Measurements from ENCODE around the gene KMT2C.

Gene KMT2C

DNA sequence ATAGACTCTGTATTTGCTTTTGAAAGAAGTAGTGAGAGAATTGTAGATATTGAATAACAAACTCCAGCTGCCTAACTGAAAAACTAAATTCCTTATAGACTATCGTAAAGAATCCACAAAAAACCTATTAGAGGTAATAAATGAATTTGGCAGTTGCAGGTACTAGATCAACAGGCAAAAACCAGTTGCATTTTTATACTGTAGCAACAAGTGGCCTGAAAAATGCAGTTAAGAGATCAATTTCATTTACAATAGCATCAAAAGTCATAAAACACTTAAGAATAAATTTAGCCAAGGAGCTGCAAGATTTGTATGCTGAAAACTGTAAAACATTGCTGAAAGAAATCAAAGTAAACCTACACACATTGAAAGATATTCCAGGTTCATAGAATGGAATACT is 340.0 kb downstream of the KMT2C start:
- DNase-seq, result no peak

DNA sequence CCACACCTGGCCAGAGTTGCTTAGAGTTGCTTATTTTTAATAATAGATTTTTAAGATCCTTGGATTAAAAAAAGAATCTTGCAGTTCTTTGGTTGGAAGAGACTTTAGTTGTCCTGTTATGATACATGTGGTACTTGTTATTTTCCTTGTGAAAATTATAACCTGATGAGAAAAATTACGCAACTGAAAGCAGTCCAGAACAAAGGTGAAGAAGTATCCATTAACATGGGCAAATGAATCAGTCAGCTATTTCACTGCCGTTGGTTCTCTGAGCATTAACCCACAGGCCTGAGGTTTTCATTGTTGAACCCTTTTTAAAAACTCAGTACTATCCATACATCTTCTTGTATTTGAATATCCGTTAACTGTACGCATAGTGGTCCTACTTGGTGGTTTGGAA is 342.1 kb downstream of the KMT2C start:
- DNase-seq, result no peak

DNA sequence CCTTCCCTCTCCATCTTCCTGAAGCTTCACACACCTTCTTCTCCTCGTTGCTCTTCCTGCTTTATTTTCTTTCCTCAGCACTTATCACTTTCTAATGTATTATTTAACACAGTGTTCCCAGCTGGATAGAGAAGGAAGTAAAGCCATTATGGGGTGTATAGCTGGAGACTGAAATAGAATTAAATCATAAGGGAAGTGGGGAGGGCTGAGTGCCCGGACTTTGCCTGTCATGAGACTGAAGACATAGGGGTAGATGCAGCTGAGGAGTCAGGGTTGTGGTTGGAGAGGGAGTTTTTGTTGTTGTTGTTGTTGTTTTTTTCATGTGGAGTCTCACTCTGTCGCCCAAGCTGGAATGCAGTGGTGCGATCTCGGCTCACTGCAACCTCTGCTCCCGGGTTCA is 345.1 kb downstream of the KMT2C start:
- DNase-seq, result no peak

DNA sequence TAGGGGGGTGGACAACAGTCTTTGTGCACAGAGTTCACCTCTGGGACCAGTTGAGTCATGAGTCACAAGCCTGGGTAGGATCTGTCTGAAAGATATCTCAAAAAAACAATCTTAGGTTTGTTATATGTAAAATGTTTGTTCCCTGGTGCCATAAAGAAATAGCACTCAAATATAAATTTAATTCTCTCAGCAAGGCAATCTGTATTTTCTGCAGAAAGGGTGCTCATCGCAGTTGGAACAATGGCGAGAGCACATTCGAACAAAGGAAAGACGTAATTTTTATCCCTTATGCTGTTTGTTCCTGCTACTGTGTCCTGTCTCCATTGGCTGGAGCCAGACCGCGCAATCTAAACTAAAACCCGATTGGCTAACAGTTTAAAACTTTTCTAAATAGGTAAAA is 346.6 kb downstream of the KMT2C start:
- DNase-seq, result no peak

DNA sequence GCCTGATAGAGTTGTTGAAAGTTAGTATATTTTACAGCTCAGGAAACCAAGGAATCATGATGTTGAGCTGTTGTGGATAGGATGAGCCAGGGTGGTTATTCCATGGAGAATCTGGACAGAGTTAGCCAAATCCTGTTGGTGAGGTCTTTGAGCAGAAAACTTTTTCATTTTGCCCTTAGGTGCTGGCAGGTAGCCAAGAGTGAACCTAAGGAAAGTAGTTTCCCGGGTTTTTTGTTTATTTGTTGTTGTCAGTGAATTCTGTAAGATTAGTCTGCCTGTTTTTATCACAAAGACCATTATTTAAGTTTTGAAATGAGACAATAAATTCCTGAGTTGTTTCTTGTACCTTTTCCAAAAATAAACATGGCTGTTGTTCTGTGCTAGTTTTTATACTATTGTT is 349.3 kb downstream of the KMT2C start:
- DNase-seq, result no peak

DNA sequence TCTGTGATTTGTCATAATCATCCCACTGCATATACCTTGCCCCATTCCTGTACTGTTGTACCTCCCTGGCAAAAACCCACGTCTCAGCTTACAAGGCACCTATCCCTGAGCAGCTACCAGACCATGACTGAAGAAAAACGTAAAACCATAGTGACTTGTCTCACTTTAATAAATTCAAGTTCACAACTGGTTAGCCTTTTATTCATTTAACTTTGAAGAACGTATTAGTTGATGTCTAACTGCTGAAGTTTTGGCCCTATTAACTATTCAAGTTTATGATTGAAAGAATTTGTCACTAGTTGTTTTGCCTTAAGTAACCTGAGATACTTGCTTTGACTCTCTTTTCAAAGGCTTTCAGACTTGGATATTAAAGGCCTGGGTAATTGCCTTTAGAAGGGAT is 350.7 kb downstream of the KMT2C start:
- DNase-seq, result no peak

Data from NCI-H2227 treated with DMSO at 0.1 percent for 48 hours (cell line).